CD4-positive, alpha-beta T cell treated with Interleukin-6 at 100 ng/mL for 8 hours (primary cell): ENCODE measurements around the gene CHMP6.
"Not testable (repeated sequence)": the region's sequence is repeated elsewhere in the genome, so short reads cannot be mapped to it uniquely, and the experiment has no call there.

Experiments
- DNase-seq: peaks from one replicate; pipeline ENCODE4 v3.0.0-alpha.2; 2020; ENCODE audit warnings: mixed read lengths, low spot score

CHMP6 gene

GRCh38 chr17:81011951-81012350 is 20.3 kb downstream of the CHMP6 start:
- no peak for DNase-seq

- no peak for DNase-seq
These were observed 21.2 kb downstream of the CHMP6 start for GRCh38 chr17:81012574-81013447.

- DNase-seq, result no peak
These were observed 22.0 kb downstream of the CHMP6 start for GRCh38 chr17:81013642-81014041.

GRCh38 chr17:81015136-81015535 is 23.5 kb downstream of the CHMP6 start:
- DNase-seq, result no peak

GRCh38 chr17:81016575-81016974 is 24.9 kb downstream of the CHMP6 start:
- DNase-seq, result no peak

- not testable (repeated sequence) for DNase-seq
These were observed 25.7 kb downstream of the CHMP6 start for GRCh38 chr17:81017330-81017729.

GRCh38 chr17:81018044-81018802 is 26.6 kb downstream of the CHMP6 start:
- DNase-seq, result peak; percentile 64

- DNase-seq, result no peak
These were observed 28.2 kb downstream of the CHMP6 start for GRCh38 chr17:81019563-81020442.

GRCh38 chr17:81020443-81020766 is 28.8 kb downstream of the CHMP6 start:
- no peak for DNase-seq

GRCh38 chr17:81020767-81021497 is 29.3 kb downstream of the CHMP6 start:
- no peak for DNase-seq

- no peak for DNase-seq
These were observed 30.1 kb downstream of the CHMP6 start for GRCh38 chr17:81021531-81022343.

GRCh38 chr17:81022344-81022676 is 30.7 kb downstream of the CHMP6 start:
- DNase-seq, result no peak

- DNase-seq, result no peak
These were observed 33.6 kb downstream of the CHMP6 start for GRCh38 chr17:81025065-81025740.

- no peak for DNase-seq
These were observed 34.1 kb downstream of the CHMP6 start for GRCh38 chr17:81025741-81026129.

GRCh38 chr17:81026266-81027036 is 34.8 kb downstream of the CHMP6 start:
- DNase-seq, result no peak

- DNase-seq, result no peak
These were observed 35.4 kb downstream of the CHMP6 start for GRCh38 chr17:81027038-81027437.

- no peak for DNase-seq
These were observed 36.2 kb downstream of the CHMP6 start for GRCh38 chr17:81027591-81028505.

- no peak for DNase-seq
These were observed 36.8 kb downstream of the CHMP6 start for GRCh38 chr17:81028506-81028858.

- DNase-seq, result no peak
These were observed 38.2 kb downstream of the CHMP6 start for GRCh38 chr17:81029859-81030258.
